HEK293T (cell line): ENCODE results near the gene PDE4B.

Experiments used
- ARNT ChIP-seq: fragments of 450-650 bp; IDR thresholded peaks from 2 replicates; pipeline ENCODE4 v1.6.1; 2017; ENCODE audit warnings: mild to moderate bottlenecking
- ELF4 ChIP-seq: fragments of 450-650 bp; IDR thresholded peaks from 2 replicates; pipeline ENCODE4 v1.6.1; 2017; ENCODE audit warnings: antibody characterized with exemption
- FOXA1 ChIP-seq: fragments of 450-650 bp; IDR thresholded peaks from 2 replicates; pipeline ENCODE4 v1.6.1; 2016; ENCODE audit warnings: mild to moderate bottlenecking
- FOXM1 ChIP-seq: fragments of 450-650 bp; IDR thresholded peaks from 2 replicates; pipeline ENCODE4 v1.6.1; 2017; ENCODE audit warnings: mild to moderate bottlenecking, borderline replicate concordance
- HDGF ChIP-seq: fragments of 450-650 bp; IDR thresholded peaks from 2 replicates; pipeline ENCODE4 v1.6.1; 2017; ENCODE audit warnings: antibody characterized with exemption, borderline replicate concordance
- L3MBTL2 ChIP-seq: fragments of 450-650 bp; conservative IDR thresholded peaks from 2 replicates; pipeline ENCODE4 v1.6.1; 2016; ENCODE audit warnings: mild to moderate bottlenecking
- SP1 ChIP-seq: fragments of 450-650 bp; IDR thresholded peaks from 2 replicates; pipeline ENCODE4 v1.6.1; 2017
- SUZ12 ChIP-seq: fragments of 450-650 bp; IDR thresholded peaks from 2 replicates; pipeline ENCODE4 v1.6.1; 2016; ENCODE audit warnings: mild to moderate bottlenecking
- TARDBP ChIP-seq: fragments of 450-650 bp; IDR thresholded peaks from 2 replicates; pipeline ENCODE4 v1.6.1; 2016
- ZNF384 ChIP-seq: fragments of 450-650 bp; IDR thresholded peaks from 2 replicates; pipeline ENCODE4 v1.6.1; 2016
- TF ChIP-seq, protein P1 (sequence below): fragments of 450-650 bp; IDR thresholded peaks from 2 replicates; pipeline ENCODE4 v1.6.1; 2016

DNA sequence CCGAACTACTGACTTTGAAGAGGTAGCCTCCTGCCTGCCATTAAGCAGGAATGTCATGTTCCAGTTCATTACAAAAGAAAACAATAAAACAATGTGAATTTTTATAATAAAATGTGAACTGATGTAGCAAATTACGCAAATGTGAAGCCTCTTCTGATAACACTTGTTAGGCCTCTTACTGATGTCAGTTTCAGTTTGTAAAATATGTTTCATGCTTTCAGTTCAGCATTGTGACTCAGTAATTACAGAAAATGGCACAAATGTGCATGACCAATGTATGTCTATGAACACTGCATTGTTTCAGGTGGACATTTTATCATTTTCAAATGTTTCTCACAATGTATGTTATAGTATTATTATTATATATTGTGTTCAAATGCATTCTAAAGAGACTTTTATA lies 581.5 kb downstream of the PDE4B start:
- no peak for TF ChIP-seq SUZ12
- TF ChIP-seq ZNF384, result no peak
- TF ChIP-seq HDGF, result no peak
- TF ChIP-seq ARNT, result no peak
- TF ChIP-seq L3MBTL2, result no peak
- TF ChIP-seq SP1, result no peak
- no peak for TF ChIP-seq TARDBP
- TF ChIP-seq FOXA1, result no peak
- no peak for TF ChIP-seq ELF4
- no peak for TF ChIP-seq FOXM1
- TF ChIP-seq, protein P1, sequence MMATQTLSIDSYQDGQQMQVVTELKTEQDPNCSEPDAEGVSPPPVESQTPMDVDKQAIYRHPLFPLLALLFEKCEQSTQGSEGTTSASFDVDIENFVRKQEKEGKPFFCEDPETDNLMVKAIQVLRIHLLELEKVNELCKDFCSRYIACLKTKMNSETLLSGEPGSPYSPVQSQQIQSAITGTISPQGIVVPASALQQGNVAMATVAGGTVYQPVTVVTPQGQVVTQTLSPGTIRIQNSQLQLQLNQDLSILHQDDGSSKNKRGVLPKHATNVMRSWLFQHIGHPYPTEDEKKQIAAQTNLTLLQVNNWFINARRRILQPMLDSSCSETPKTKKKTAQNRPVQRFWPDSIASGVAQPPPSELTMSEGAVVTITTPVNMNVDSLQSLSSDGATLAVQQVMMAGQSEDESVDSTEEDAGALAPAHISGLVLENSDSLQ, result no peak
